Upper lobe of left lung (tissue), 6 donors: Measurements from ENCODE around the gene SEC14L5. TPM values are rescaled to one million over a fixed set of nuclear protein-coding genes. Genes with fewer than 3 reads are reported as not detected.
A peak's percentile ranks its signal among the peaks of the same experiment; 100 is the strongest.

ENCODE experiments used
- ATAC-seq, 2 donors: fragments of 200-7000 bp; cut with Tn5 transposase; one replicate each; pipeline ENCODE4 v1.9.1; 2022; ENCODE audit warnings: mild to moderate bottlenecking in 2 of 2, moderate library complexity in 2 of 2; ENCODE audit not compliant: low FRiP score in 2 of 2
- DNase-seq, 2 donors: peaks; one replicate each; pipeline ENCODE4 v3.0.0-alpha.2; 2019 to 2020
- H3K27ac ChIP-seq, 4 donors: fragments of 200-600 bp; sonication (generic); one replicate each; pipeline ENCODE4 v1.5.1; 2016 to 2019
- H3K27me3 ChIP-seq, 4 donors: fragments of 200-600 bp; sonication (generic); one replicate each; pipeline ENCODE4 v1.5.1; 2017 to 2019
- H3K36me3 ChIP-seq, 4 donors: fragments of 200-600 bp; sonication (generic); one replicate each; pipeline ENCODE4 v1.5.1; 2016 to 2019
- H3K4me1 ChIP-seq, 4 donors: fragments of 200-600 bp; sonication (generic); one replicate each; pipeline ENCODE4 v1.5.1; 2018 to 2019
- H3K4me3 ChIP-seq, 4 donors: fragments of 200-600 bp; sonication (generic); one replicate each; pipeline ENCODE4 v1.5.1; 2017 to 2019; ENCODE audit warnings: mild to moderate bottlenecking in 2 of 4, moderate library complexity in 1 of 4
- H3K9me3 ChIP-seq, 4 donors: fragments of 200-600 bp; sonication (generic); one replicate each; pipeline ENCODE4 v1.5.1; 2018 to 2019
- EP300 ChIP-seq, 4 donors: sonication (generic); formaldehyde crosslinking; IDR thresholded peaks; one replicate each; pipeline ENCODE4 v1.5.1; 2017; ENCODE audit warnings: antibody characterized with exemption in 4 of 4, control low read depth in 2 of 4
- POLR2A ChIP-seq, 4 donors: fragments of 450-650 bp; IDR thresholded peaks; one replicate each; pipeline ENCODE4 v1.5.1; 2016 to 2017; ENCODE audit warnings: antibody characterized with exemption in 4 of 4, mild to moderate bottlenecking in 2 of 4
- POLR2AphosphoS5 ChIP-seq, 2 donors: sonication (generic); formaldehyde crosslinking; IDR thresholded peaks; one replicate each; pipeline ENCODE4 v1.5.1; 2017; ENCODE audit warnings: antibody characterized with exemption in 2 of 2
- WGBS, 2 donors: methylation state at CpG; one replicate each; pipeline ENCODE4 v1.1.5; 2017 to 2018; 5-methylcytosine and 5-hydroxymethylcytosine counted together
- total RNA-seq, 6 donors: library from RNA; depleted of rRNA in 4 of 6; stranded (reverse); fragments of >200 nt in 4 of 6; gene quantifications; one replicate each; pipeline versions ENCODE4 v1.1.0 to v1.2.1, GENCODE V29; 2016 to 2021
- TF ChIP-seq, protein P1 (sequence below), 6 experiments: fragments of 450-650 bp in 4 of 6; fragments of 200-600 bp in 2 of 6; sonication (generic) in 2 of 6; IDR thresholded peaks; one replicate each; pipeline ENCODE4 v1.5.1; 2016 to 2019; ENCODE audit warnings: antibody characterized with exemption in 6 of 6
- donor health status: DM: no; HTN: no; CAD: no; lungs with moderate emphysema.
- donor health status: DM: no; HTN: yes; CAD: no; lungs with severe emphysema.

The SEC14L5 gene
- total RNA-seq = 1 to 10 TPM in 1 of 6 donors, under 1 TPM in 4, not detected in 1; 0.20 to 1.7 (median 0.49) TPM

DNA sequence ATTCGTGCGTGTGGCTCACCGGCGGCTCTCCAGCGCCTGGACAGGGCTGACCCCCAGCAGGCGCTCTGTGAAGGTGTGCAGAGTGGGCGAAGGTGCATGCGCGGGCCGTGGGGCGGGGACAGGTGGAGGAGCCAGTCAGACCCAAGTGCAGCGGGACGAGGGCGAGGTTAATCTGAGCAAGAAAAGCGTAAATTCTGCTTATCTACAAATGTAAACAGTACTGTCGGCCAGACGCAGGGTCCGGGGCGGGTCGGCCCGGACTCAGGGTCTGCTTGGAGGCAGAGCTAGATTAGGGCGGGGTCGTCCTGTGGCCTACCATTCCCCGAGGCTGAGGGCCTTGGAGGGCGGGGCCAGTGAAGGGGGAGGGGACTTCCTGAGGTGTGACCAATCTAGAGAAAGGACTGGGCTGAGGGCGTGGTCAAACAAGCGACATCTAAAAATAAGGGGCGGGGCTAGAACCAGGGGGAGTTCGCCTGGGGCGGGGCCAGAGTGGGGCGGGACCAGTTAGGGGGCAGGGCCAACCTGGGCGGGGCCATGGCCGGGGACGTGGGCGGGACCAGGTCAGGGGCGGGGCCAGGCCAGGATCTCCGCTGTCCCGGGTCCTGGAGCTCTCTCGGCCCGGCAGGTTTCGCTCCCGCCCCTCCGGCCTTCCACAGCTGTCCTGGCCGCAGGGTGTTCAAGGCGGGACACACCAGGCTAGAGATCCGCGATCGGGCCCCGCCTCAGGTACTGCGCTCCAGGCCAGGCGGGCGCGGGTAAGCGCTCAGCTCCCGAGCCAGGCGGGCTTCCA, at the start of gene SEC14L5:
Gene SEC14L5, plus strand, starts transcription at position 611 of the 790 bp plus-strand sequence. CDS start 994 bp downstream, outside the sequence.
- ATAC-seq (peak; percentile 98 to 99), DNase-seq (peak; percentile 98)
- Histone ChIP-seq H3K4me1 (peaks cover 9 to 31% (median 13%) of the 10 kb centered on the region in 4 donors), H3K27me3 (no peaks in the 10 kb centered on the region), H3K36me3 (no peaks in the 10 kb centered on the region), H3K9me3 (no peaks in the 10 kb centered on the region), H3K4me3 (peak within 1 kb of the TSS; percentile 5 to 57 (median 49)), H3K27ac (peak within 1 kb of the TSS; percentile 44 to 69 (median 56))
- TF ChIP-seq, protein P1, sequence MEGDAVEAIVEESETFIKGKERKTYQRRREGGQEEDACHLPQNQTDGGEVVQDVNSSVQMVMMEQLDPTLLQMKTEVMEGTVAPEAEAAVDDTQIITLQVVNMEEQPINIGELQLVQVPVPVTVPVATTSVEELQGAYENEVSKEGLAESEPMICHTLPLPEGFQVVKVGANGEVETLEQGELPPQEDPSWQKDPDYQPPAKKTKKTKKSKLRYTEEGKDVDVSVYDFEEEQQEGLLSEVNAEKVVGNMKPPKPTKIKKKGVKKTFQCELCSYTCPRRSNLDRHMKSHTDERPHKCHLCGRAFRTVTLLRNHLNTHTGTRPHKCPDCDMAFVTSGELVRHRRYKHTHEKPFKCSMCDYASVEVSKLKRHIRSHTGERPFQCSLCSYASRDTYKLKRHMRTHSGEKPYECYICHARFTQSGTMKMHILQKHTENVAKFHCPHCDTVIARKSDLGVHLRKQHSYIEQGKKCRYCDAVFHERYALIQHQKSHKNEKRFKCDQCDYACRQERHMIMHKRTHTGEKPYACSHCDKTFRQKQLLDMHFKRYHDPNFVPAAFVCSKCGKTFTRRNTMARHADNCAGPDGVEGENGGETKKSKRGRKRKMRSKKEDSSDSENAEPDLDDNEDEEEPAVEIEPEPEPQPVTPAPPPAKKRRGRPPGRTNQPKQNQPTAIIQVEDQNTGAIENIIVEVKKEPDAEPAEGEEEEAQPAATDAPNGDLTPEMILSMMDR (IDR thresholded peaks at IDR 0.05) = no peak
- peak in 1 of 2 donors; percentile 12 for TF ChIP-seq POLR2AphosphoS5 (IDR thresholded peaks at IDR 0.05)
- peak in 1 of 4 donors; percentile 53 for TF ChIP-seq POLR2A (IDR thresholded peaks at IDR 0.05)
- 1 to 2% methylated on average over 26 to 48 of the region's 56 CpGs for WGBS, 2 donors

DNA sequence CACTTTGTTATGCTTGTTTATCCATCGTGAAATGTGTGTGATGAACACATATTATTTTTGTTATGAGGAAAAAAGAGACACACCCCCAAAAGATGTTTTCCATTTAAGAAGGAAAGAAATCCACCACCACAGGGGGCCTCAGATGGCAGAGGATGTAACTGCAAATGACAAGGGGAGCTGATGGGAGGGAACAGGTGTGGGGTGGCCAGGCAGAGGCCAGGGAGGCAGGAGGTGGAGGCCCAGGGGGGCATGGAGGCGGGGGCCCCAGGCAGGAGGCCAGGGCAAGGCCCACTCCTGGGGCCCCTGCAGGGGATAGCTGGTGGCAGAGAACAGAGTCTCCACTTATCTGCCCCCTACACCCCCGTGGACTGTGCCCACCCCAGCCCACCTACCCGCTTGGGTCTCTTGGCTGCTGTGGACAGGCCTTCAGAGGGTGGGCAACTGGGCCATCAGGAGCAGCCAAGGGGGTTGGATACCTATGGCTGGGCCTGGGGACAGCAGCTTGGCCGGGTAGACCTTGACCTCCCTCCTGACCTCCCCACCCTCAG, 49.2 kb upstream of the SEC14L5 start:
- TF ChIP-seq, protein P1 (IDR thresholded peaks at IDR 0.05) = no peak
- TF ChIP-seq POLR2A (IDR thresholded peaks at IDR 0.05) (no peak), POLR2AphosphoS5 (IDR thresholded peaks at IDR 0.05) (no peak), EP300 (IDR thresholded peaks at IDR 0.05) (no peak)
- ATAC-seq (peak in 1 of 2 donors; percentile 54), DNase-seq (no peak)
- Histone ChIP-seq H3K27me3 (no peaks in the 10 kb centered on the region), H3K4me3 (no peak overlapping the region), H3K9me3 (no peaks in the 10 kb centered on the region), H3K4me1 (peaks cover 0 to 8% (median 3%) of the 10 kb centered on the region in 4 donors), H3K36me3 (peaks cover 0 to 2% (median 0%) of the 10 kb centered on the region in 4 donors), H3K27ac (no peak overlapping the region)
- WGBS, 2 donors = 82 to 96% methylated on average over 3 to 5 of the region's 5 CpGs

DNA sequence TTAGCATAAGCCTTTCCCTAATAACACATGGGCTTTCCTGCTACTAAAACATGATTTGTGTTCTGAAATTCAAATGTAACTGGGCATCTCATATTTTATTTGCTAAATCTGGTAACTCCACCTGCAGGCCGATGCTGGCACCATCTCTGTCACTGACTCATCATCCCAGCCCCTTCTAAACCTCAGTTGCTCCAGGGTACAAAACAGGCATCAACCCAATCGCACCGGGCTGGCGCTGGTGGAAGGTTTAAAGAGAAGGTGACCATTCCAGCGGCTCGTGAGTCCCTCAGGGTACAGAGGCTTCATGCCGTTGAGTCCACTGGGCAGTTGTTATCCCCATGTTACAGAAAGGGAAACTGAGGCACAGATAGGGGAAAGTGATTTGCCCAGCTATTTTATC, 48.3 kb upstream of the SEC14L5 start:
- Histone ChIP-seq H3K4me1 (peaks cover 0 to 6% (median 2%) of the 10 kb centered on the region in 4 donors), H3K9me3 (no peaks in the 10 kb centered on the region), H3K27ac (no peak overlapping the region), H3K27me3 (no peaks in the 10 kb centered on the region), H3K36me3 (peaks cover 0 to 2% (median 0%) of the 10 kb centered on the region in 4 donors), H3K4me3 (no peak overlapping the region)
- 90 to 93% methylated on average over 7 of the region's 7 CpGs for WGBS, 2 donors
- ATAC-seq = no peak
- DNase-seq = no peak
- TF ChIP-seq, protein P1 (IDR thresholded peaks at IDR 0.05) = no peak
- TF ChIP-seq POLR2A (IDR thresholded peaks at IDR 0.05) (no peak), EP300 (IDR thresholded peaks at IDR 0.05) (no peak), POLR2AphosphoS5 (IDR thresholded peaks at IDR 0.05) (no peak)

DNA sequence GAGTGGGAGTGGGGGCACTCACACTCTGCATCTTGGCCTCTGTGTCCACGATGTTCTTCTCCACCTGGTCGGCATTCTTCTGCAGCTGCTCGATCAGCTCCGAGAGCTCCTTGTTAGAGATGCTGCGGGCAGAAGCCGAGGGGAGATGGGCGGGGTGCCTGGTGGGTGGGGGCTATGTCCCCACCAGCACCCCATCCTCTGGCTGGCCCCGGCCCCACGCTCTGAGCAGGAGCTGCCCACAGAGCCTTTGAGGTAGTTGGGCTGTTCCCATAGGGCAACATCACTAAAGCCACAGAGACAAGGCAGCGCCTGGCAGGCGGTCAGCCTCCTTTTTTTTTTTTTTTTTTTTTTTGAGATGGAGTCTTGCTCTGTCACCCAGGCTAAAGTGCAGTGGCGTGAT, 47.3 kb upstream of the SEC14L5 start:
- H3K27me3 ChIP-seq = no peaks in the 10 kb centered on the region
- WGBS, 2 donors = 79 to 89% methylated on average over 11 to 12 of the region's 12 CpGs
- DNase-seq = no peak

More for the DNA sequence above, 47.3 kb upstream of the SEC14L5 start:
- no peak overlapping the region for H3K4me3 ChIP-seq
- no peak for TF ChIP-seq POLR2A (IDR thresholded peaks at IDR 0.05)
- TF ChIP-seq EP300 (IDR thresholded peaks at IDR 0.05) = no peak
- TF ChIP-seq POLR2AphosphoS5 (IDR thresholded peaks at IDR 0.05) = no peak
- TF ChIP-seq, protein P1 (IDR thresholded peaks at IDR 0.05) = no peak
- peaks cover 0 to 6% (median 2%) of the 10 kb centered on the region in 4 donors for H3K4me1 ChIP-seq
- no peak for ATAC-seq
- H3K9me3 ChIP-seq = no peaks in the 10 kb centered on the region
- H3K27ac ChIP-seq = no peak overlapping the region
- peaks cover 0 to 2% (median 0%) of the 10 kb centered on the region in 4 donors for H3K36me3 ChIP-seq
